K562 (cell line): Measurements from ENCODE around the gene SYNE1. TPM values are rescaled to one million over a fixed set of nuclear protein-coding genes. Genes with fewer than 3 reads are reported as not detected.
"Not testable (repeated sequence)": the region's sequence is repeated elsewhere in the genome, so short reads cannot be mapped to it uniquely, and the experiment has no call there.

Source experiments
- ATAC-seq: fragments of 200-7000 bp; cut with Tn5 transposase; 3 replicates; pipeline ENCODE4 v1.9.1; 2020; ENCODE audit warnings: moderate library complexity
- BruUV-seq: library from RNA; stranded (reverse); fragments of 400-500 nt; replicated peaks from 2 replicates; lab custom pipeline; 2021; lab: Mats Ljungman, UMichigan
- CTCF ChIA-PET: fragments of 300-600 bp; formaldehyde crosslinking; extraction: SDS; loops from one replicate; lab custom pipeline; 2021; ENCODE audit warnings: low intra/inter-chr PET ratio; lab: Yijun Ruan, JAX
- POLR2A ChIA-PET: fragments of 300-600, 350-650 bp; sonication (Branson Sonifier 250); formaldehyde crosslinking; extraction: SDS; loops from one replicate; lab custom pipeline; 2021; ENCODE audit warnings: antibody characterized with exemption, inconsistent platforms; lab: Yijun Ruan, JAX
- DNase-seq, 4 experiments: peaks; one replicate each; pipeline versions ENCODE4 v3.0.0 to v3.0.0-alpha.2; 2011 to 2018; ENCODE audit warnings: low spot score in 3 of 4, mixed read lengths in 3 of 4; ENCODE audit errors: extremely low read depth in 1 of 4
- FAIRE-seq: peaks from 2 replicates; lab custom pipeline; 2011; peaks lifted over from hg19 to GRCh38; lab: Jason Lieb, UNC
- H2AFZ ChIP-seq: 2 replicates; pipeline ENCODE4 v1.6.0; 2011; ENCODE audit warnings: low read depth, low read length, control low read depth, inconsistent platforms
- H3K27ac ChIP-seq: fragments of 200-600 bp; 3 replicates; pipeline ENCODE4 v1.8.0; 2011; ENCODE audit warnings: low read depth, mild to moderate bottlenecking, control low read depth, inconsistent platforms, low read length, moderate library complexity, mixed read lengths; ENCODE audit errors: extremely low read depth
- H3K27me3 ChIP-seq, 2 experiments: fragments of 300-600 bp in 1 of 2; 2 replicates in 1 of 2; 3 replicates in 1 of 2; pipeline versions ENCODE4 v1.6.0 to v1.8.0; 2011; ENCODE audit warnings: inconsistent platforms in 2 of 2, low read length in 2 of 2, mild to moderate bottlenecking in 1 of 2, mixed read lengths in 1 of 2, moderate library complexity in 1 of 2; ENCODE audit not compliant: control insufficient read depth in 2 of 2, insufficient read depth in 2 of 2
- H3K36me3 ChIP-seq: fragments of 300-600 bp; 3 replicates; pipeline ENCODE4 v1.8.0; 2011; ENCODE audit warnings: mild to moderate bottlenecking, low read length, inconsistent platforms; ENCODE audit not compliant: control insufficient read depth, insufficient read depth
- H3K4me1 ChIP-seq, 2 experiments: fragments of 200-600 bp in 1 of 2; replicated peaks in 1 of 2; 2 replicates in 1 of 2; 3 replicates in 1 of 2; pipeline versions ENCODE4 v1.5.1 to v1.8.0; 2011; ENCODE audit warnings: inconsistent platforms in 2 of 2, low read length in 2 of 2, mild to moderate bottlenecking in 1 of 2, mixed read lengths in 1 of 2, moderate library complexity in 1 of 2; ENCODE audit not compliant: control insufficient read depth in 2 of 2, insufficient read depth in 2 of 2
- H3K4me2 ChIP-seq: 2 replicates; pipeline ENCODE4 v1.6.1; 2011; ENCODE audit warnings: low read length, control low read depth, inconsistent platforms, mixed read lengths; ENCODE audit not compliant: insufficient read depth
- H3K4me3 ChIP-seq: fragments of 200-600 bp; sonication (generic), shearing (Covaris generic); 2 replicates; pipeline ENCODE4 v1.5.1; 2016; ENCODE audit warnings: control low read depth, inconsistent platforms
- H3K79me2 ChIP-seq: fragments of 200-600 bp; 3 replicates; pipeline ENCODE4 v1.8.0; 2011; ENCODE audit warnings: low read length, inconsistent platforms; ENCODE audit not compliant: control insufficient read depth, insufficient read depth
- H3K9ac ChIP-seq, 2 experiments: 2 replicates each; pipeline versions ENCODE4 v1.6.0 to v1.6.1; 2011; ENCODE audit warnings: low read depth in 2 of 2, low read length in 2 of 2, control low read depth in 1 of 2, inconsistent platforms in 1 of 2, mild to moderate bottlenecking in 1 of 2, mixed read lengths in 1 of 2; ENCODE audit not compliant: insufficient read depth in 1 of 2
- H3K9me1 ChIP-seq: one replicate; pipeline ENCODE4 v1.6.0; 2011; ENCODE audit warnings: inconsistent platforms, mild to moderate bottlenecking, low read length, moderate library complexity; ENCODE audit not compliant: control insufficient read depth, insufficient read depth
- H3K9me3 ChIP-seq: replicated peaks from 2 replicates; pipeline ENCODE4 v1.5.1; 2011; ENCODE audit warnings: low read depth, low read length, inconsistent platforms; ENCODE audit not compliant: control insufficient read depth, insufficient read depth
- H4K20me1 ChIP-seq: replicated peaks from 2 replicates; pipeline ENCODE4 v1.6.1; 2011; ENCODE audit warnings: low read length, inconsistent platforms, mixed read lengths; ENCODE audit not compliant: control insufficient read depth, insufficient read depth
- CEBPB ChIP-seq: fragments of 450-650 bp; IDR thresholded peaks from 2 replicates; pipeline ENCODE4 v1.6.1; 2016; ENCODE audit warnings: missing genetic modification characterization, missing compliant biosample characterization
- CHCHD3 ChIP-seq: fragments of 250-450 bp; sonication (Bioruptor Pico); IDR thresholded peaks from 2 replicates; pipeline ENCODE4 v2.1.2; 2022; ENCODE audit warnings: mild to moderate bottlenecking
- E2F3 ChIP-seq: fragments of 250-450 bp; sonication (Bioruptor Pico); IDR thresholded peaks from 2 replicates; pipeline ENCODE4 v1.4.0; 2020; ENCODE audit warnings: mild to moderate bottlenecking
- FUS ChIP-seq: fragments of 200-400 bp; formaldehyde crosslinking; optimal IDR thresholded peaks from 2 replicates; pipeline ENCODE3; 2017; ENCODE audit warnings: low read depth, low read length
- HMGXB4 ChIP-seq: sonication (generic); formaldehyde crosslinking; IDR thresholded peaks from 2 replicates; pipeline ENCODE4 v1.8.1; 2023; ENCODE audit warnings: mild to moderate bottlenecking, missing genetic modification reagents
- SMAD4 ChIP-seq: fragments of 250-450 bp; sonication (Bioruptor Pico); conservative IDR thresholded peaks from 2 replicates; pipeline ENCODE4 v1.8.0; 2021; ENCODE audit warnings: inconsistent platforms, mild to moderate bottlenecking, moderate library complexity
- ZNF197 ChIP-seq: fragments of 200-800 bp; sonication (Bioruptor generic); IDR thresholded peaks from 2 replicates; pipeline ENCODE4 v1.6.1; 2016; ENCODE audit warnings: low read depth, missing genetic modification characterization, missing compliant biosample characterization
- ZNF23 ChIP-seq: fragments of 250-450 bp; sonication (Bioruptor Pico); IDR thresholded peaks from 2 replicates; pipeline ENCODE4 v1.4.0; 2020; ENCODE audit warnings: mild to moderate bottlenecking
- ZNF830 ChIP-seq: fragments of 250-450 bp; sonication (Bioruptor Pico); IDR thresholded peaks from 2 replicates; pipeline ENCODE4 v1.5.0; 2021; ENCODE audit warnings: mild to moderate bottlenecking
- WGBS: fragments of 100-300 bp; shearing (Covaris generic); methylation state at CpG from one replicate; pipeline ENCODE4 v1.1.6; 2016; ENCODE audit warnings: low coverage, mixed read lengths; ENCODE audit not compliant: insufficient coverage; ENCODE audit errors: missing lambda C conversion rate; 5-methylcytosine and 5-hydroxymethylcytosine counted together
- in situ Hi-C: fragments of 300-500 bp; cut with MboI; formaldehyde crosslinking; loops from 4 replicates; pipeline ENCODE4 v1.15.0; 2018; ENCODE audit warnings: inconsistent platforms, mixed read lengths
- intact Hi-C: fragments of 100-400 bp; cut with micrococcal nuclease; formaldehyde crosslinking; loops from 2 replicates; pipeline ENCODE4 v1.14.2; 2022
- polyA plus RNA-seq, 8 experiments: library from polyadenylated mRNA; depleted of rRNA in 4 of 8; stranded (reverse) in 5 of 8; unstranded in 3 of 8; fragments of >200 nt; fragmentation: Nextera tagmentation in 2 of 8; fragmentation: Illumina TruSeq in 1 of 8; extraction: Ambion mirVana in 2 of 8; extraction: Trizol in 1 of 8; gene quantifications; 2 replicates each; pipeline versions ENCODE4 v1.2.1 to v1.2.3, GENCODE V29; 2011 to 2014; ENCODE audit warnings: inconsistent platforms in 1 of 8, missing spikeins in 1 of 8
- total RNA-seq, 7 experiments: library from RNA; depleted of rRNA in 6 of 7; stranded (reverse); fragments of >200 nt in 6 of 7; fragmentation: Illumina TruSeq in 2 of 7; extraction: Trizol in 2 of 7; gene quantifications; 2 replicates each; pipeline versions ENCODE4 v1.2.1 to v1.2.3, GENCODE V29; 2011 to 2021; ENCODE audit warnings: low replicate concordance in 1 of 7
- TF ChIP-seq, protein P1 (sequence below): sonication (generic); formaldehyde crosslinking; IDR thresholded peaks from 2 replicates; pipeline ENCODE4 v1.4.0; 2020; ENCODE audit warnings: mild to moderate bottlenecking, missing genetic modification reagents
- TF ChIP-seq, protein P2 (sequence below): IDR thresholded peaks from 2 replicates; pipeline ENCODE4 v1.6.1; 2012; ENCODE audit warnings: low read depth, low read length, improper control_type of control experiment, borderline replicate concordance

SYNE1 gene
- total and polyA plus RNA-seq, 9 of the 15 experiments (the other 6 are each of a cell fraction or from before 2014, with no cell fraction given) = under 0.01 to 0.42 (median 0.08) TPM; not detected in 1

DNA sequence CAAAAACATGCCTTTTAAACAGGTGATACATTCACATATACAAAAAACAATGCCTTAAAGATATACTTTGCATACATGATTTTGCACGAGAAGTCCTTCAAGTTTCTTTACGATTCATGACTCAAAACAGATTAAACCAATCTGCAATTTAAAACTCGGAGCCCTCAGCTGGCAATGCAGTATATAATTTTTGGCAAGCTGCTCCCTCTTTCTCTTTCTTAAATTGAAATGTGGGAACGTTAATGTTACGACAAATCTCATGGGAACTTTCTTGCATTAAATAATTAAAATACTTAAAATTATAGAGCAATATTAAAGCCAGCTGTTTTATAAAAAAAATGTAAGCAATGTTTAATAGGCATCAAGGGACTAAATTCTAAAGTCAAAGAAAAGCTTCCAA is 495.1 kb downstream of the SYNE1 start:
- Histone ChIP-seq H4K20me1 (no peaks in the 10 kb centered on the region), H3K27ac (no peak overlapping the region), H3K36me3 (no peaks in the 10 kb centered on the region), H3K9me3 (no peaks in the 10 kb centered on the region), H3K4me2 (no peak overlapping the region), H3K27me3 (peaks cover 16 to 18% of the 10 kb centered on the region in 2 experiments; a peak in 4 of 5 replicates), H2AFZ (no peak overlapping the region), H3K9me1 (no peaks in the 10 kb centered on the region), H3K4me3 (no peak overlapping the region)
- in situ Hi-C loops (no loop called here), intact Hi-C loops (no loop called here)
- CTCF ChIA-PET = no interaction called here
- no peak for ATAC-seq
- FAIRE-seq = no peak
- no peak for TF ChIP-seq CHCHD3 (CRISPR knock-in tag)
- no peak for TF ChIP-seq FUS
- TF ChIP-seq, protein P1, sequence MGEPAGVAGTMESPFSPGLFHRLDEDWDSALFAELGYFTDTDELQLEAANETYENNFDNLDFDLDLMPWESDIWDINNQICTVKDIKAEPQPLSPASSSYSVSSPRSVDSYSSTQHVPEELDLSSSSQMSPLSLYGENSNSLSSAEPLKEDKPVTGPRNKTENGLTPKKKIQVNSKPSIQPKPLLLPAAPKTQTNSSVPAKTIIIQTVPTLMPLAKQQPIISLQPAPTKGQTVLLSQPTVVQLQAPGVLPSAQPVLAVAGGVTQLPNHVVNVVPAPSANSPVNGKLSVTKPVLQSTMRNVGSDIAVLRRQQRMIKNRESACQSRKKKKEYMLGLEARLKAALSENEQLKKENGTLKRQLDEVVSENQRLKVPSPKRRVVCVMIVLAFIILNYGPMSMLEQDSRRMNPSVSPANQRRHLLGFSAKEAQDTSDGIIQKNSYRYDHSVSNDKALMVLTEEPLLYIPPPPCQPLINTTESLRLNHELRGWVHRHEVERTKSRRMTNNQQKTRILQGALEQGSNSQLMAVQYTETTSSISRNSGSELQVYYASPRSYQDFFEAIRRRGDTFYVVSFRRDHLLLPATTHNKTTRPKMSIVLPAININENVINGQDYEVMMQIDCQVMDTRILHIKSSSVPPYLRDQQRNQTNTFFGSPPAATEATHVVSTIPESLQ (CRISPR knock-in tag) = no peak
- TF ChIP-seq ZNF197 (CRISPR knock-in tag) = no peak
- no peak for TF ChIP-seq E2F3
- no peak for TF ChIP-seq SMAD4
- TF ChIP-seq CEBPB (tag) = no peak
- TF ChIP-seq, protein P2, sequence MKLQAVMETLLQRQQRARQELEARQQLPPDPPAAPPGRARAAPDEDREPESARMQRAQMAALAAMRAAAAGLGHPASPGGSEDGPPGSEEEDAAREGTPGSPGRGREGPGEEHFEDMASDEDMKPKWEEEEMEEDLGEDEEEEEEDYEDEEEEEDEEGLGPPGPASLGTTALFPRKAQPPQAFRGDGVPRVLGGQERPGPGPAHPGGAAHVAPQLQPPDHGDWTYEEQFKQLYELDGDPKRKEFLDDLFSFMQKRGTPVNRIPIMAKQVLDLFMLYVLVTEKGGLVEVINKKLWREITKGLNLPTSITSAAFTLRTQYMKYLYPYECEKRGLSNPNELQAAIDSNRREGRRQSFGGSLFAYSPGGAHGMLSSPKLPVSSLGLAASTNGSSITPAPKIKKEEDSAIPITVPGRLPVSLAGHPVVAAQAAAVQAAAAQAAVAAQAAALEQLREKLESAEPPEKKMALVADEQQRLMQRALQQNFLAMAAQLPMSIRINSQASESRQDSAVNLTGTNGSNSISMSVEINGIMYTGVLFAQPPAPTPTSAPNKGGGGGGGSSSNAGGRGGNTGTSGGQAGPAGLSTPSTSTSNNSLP = no peak
- TF ChIP-seq ZNF23 (CRISPR knock-in tag) = no peak
- no peak for TF ChIP-seq ZNF830 (CRISPR knock-in tag)
- no peak for TF ChIP-seq HMGXB4 (CRISPR knock-in tag)
- TF ChIP-seq, all 486 proteins: peak for 0
- no peak overlapping the region for H3K9ac ChIP-seq
- no TSS peak for BruUV-seq
- no peaks in the 10 kb centered on the region for H3K4me1 ChIP-seq
- DNase-seq = no peak
- no peaks in the 10 kb centered on the region for H3K79me2 ChIP-seq
- POLR2A ChIA-PET = no interaction called here
- WGBS = 3% methylated on average over 5 of the region's 5 CpGs

GRCh38 chr6:152138344-152138743 is 498.8 kb downstream of the SYNE1 start:
- H3K4me2 ChIP-seq, H3K79me2 ChIP-seq, H2AFZ ChIP-seq, H3K9me3 ChIP-seq, FAIRE-seq, intact Hi-C loops, H3K4me1 ChIP-seq, H3K9ac ChIP-seq, H3K27ac ChIP-seq, H4K20me1 ChIP-seq, H3K9me1 ChIP-seq, H3K36me3 ChIP-seq, ATAC-seq, CTCF ChIA-PET, DNase-seq, H3K4me3 ChIP-seq, in situ Hi-C loops, BruUV-seq: not testable (repeated sequence)
- under 1% methylated on average over 6 of the region's 6 CpGs for WGBS
- POLR2A ChIA-PET = interaction anchor here (0.6 kb wide), 1 partner anchor 9 kb away, joined by 3 read pairs; no protein-coding TSS in a partner anchor
- peaks cover 8 to 15% of the 10 kb centered on the region in 2 experiments; a peak in 4 of 5 replicates for H3K27me3 ChIP-seq
